ENCODE results near the gene RALGAPA1. TPM values are rescaled to one million over a fixed set of nuclear protein-coding genes. Genes with fewer than 3 reads are reported as not detected.
"Not testable (repeated sequence)": the region's sequence is repeated elsewhere in the genome, so short reads cannot be mapped to it uniquely, and the experiment has no call there.

RALGAPA1 gene
- total and polyA plus RNA-seq, 4 donors, result 4.6 to 38.7 (median 13.4) TPM

- no peaks in the 10 kb centered on the region for H3K4me1 ChIP-seq (ENCODE audit: control insufficient read depth in 4 of 4, insufficient read depth in 4 of 4, low read length in 3 of 4)
- H3K36me3 ChIP-seq (ENCODE audit: control insufficient read depth in 4 of 4, insufficient read depth in 3 of 4, low read depth in 1 of 4, low read length in 3 of 4), result peaks cover 0 to 14% (median 3%) of the 10 kb centered on the region in 4 donors
- no peak overlapping the region for H3K27ac ChIP-seq (ENCODE audit: low read depth in 1 of 2, low read length in 2 of 2)
- no peaks in the 10 kb centered on the region for H3K27me3 ChIP-seq (ENCODE audit: control insufficient read depth in 4 of 4, insufficient read depth in 4 of 4, low read length in 3 of 4)
- no peak for DNase-seq (ENCODE audit: low spot score)
- H3K9me3 ChIP-seq (ENCODE audit: control insufficient read depth in 4 of 4, low read length in 3 of 4), result no peaks in the 10 kb centered on the region
- no peak for TF ChIP-seq SP1 (IDR thresholded peaks at IDR 0.05)
- TF ChIP-seq FOXA1 (IDR thresholded peaks at IDR 0.05), result no peak
- no peak for TF ChIP-seq RXRA (IDR thresholded peaks at IDR 0.05)
- TF ChIP-seq EGR1 (IDR thresholded peaks at IDR 0.05; ENCODE audit: low read depth in 2 of 2), result no peak
- TF ChIP-seq, protein P1, sequence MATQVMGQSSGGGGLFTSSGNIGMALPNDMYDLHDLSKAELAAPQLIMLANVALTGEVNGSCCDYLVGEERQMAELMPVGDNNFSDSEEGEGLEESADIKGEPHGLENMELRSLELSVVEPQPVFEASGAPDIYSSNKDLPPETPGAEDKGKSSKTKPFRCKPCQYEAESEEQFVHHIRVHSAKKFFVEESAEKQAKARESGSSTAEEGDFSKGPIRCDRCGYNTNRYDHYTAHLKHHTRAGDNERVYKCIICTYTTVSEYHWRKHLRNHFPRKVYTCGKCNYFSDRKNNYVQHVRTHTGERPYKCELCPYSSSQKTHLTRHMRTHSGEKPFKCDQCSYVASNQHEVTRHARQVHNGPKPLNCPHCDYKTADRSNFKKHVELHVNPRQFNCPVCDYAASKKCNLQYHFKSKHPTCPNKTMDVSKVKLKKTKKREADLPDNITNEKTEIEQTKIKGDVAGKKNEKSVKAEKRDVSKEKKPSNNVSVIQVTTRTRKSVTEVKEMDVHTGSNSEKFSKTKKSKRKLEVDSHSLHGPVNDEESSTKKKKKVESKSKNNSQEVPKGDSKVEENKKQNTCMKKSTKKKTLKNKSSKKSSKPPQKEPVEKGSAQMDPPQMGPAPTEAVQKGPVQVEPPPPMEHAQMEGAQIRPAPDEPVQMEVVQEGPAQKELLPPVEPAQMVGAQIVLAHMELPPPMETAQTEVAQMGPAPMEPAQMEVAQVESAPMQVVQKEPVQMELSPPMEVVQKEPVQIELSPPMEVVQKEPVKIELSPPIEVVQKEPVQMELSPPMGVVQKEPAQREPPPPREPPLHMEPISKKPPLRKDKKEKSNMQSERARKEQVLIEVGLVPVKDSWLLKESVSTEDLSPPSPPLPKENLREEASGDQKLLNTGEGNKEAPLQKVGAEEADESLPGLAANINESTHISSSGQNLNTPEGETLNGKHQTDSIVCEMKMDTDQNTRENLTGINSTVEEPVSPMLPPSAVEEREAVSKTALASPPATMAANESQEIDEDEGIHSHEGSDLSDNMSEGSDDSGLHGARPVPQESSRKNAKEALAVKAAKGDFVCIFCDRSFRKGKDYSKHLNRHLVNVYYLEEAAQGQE (IDR thresholded peaks at IDR 0.05), result no peak
- no peak for TF ChIP-seq HNF4G (IDR thresholded peaks at IDR 0.05)
- no peak for TF ChIP-seq GABPA (IDR thresholded peaks at IDR 0.05 in 1 of 2, conservative IDR thresholded peaks at IDR 0.05 in 1 of 2)
- TF ChIP-seq, protein P2, sequence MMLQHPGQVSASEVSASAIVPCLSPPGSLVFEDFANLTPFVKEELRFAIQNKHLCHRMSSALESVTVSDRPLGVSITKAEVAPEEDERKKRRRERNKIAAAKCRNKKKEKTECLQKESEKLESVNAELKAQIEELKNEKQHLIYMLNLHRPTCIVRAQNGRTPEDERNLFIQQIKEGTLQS (IDR thresholded peaks at IDR 0.05), result no peak
- TF ChIP-seq JUND (IDR thresholded peaks at IDR 0.05), result no peak
- no peak for TF ChIP-seq NR2F2 (IDR thresholded peaks at IDR 0.05)
- TF ChIP-seq RAD21 (IDR thresholded peaks at IDR 0.05), result no peak
- TF ChIP-seq CTCF (IDR thresholded peaks at IDR 0.05; ENCODE audit: low read depth, low read length, missing input control), result no peak
- TF ChIP-seq, protein P3, sequence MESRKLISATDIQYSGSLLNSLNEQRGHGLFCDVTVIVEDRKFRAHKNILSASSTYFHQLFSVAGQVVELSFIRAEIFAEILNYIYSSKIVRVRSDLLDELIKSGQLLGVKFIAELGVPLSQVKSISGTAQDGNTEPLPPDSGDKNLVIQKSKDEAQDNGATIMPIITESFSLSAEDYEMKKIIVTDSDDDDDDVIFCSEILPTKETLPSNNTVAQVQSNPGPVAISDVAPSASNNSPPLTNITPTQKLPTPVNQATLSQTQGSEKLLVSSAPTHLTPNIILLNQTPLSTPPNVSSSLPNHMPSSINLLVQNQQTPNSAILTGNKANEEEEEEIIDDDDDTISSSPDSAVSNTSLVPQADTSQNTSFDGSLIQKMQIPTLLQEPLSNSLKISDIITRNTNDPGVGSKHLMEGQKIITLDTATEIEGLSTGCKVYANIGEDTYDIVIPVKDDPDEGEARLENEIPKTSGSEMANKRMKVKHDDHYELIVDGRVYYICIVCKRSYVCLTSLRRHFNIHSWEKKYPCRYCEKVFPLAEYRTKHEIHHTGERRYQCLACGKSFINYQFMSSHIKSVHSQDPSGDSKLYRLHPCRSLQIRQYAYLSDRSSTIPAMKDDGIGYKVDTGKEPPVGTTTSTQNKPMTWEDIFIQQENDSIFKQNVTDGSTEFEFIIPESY (IDR thresholded peaks at IDR 0.05), result no peak
- TF ChIP-seq YY1 (IDR thresholded peaks at IDR 0.05), result no peak
- TF ChIP-seq TAF1 (conservative IDR thresholded peaks at IDR 0.05), result no peak
- TF ChIP-seq, protein P4, sequence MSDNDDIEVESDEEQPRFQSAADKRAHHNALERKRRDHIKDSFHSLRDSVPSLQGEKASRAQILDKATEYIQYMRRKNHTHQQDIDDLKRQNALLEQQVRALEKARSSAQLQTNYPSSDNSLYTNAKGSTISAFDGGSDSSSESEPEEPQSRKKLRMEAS (IDR thresholded peaks at IDR 0.05), result no peak
- TF ChIP-seq HNF4A (conservative IDR thresholded peaks at IDR 0.05), result no peak
- TF ChIP-seq FOXA2 (IDR thresholded peaks at IDR 0.05), result no peak
- H3K9ac ChIP-seq (ENCODE audit: low read depth in 1 of 2, low read length in 2 of 2), result no peak overlapping the region
- WGBS, result 100% methylated on average over 1 of the region's 1 CpG
- no peak overlapping the region for H3K4me3 ChIP-seq (ENCODE audit: low read depth in 1 of 3, low read length in 3 of 3)
These were observed 68.9 kb downstream of the RALGAPA1 start for GRCh38 chr14:35740215-35740614.

GRCh38 chr14:35735163-35735562 lies 73.9 kb downstream of the RALGAPA1 start:
- not testable (repeated sequence) for H3K4me1 ChIP-seq (ENCODE audit: control insufficient read depth in 4 of 4, insufficient read depth in 4 of 4, low read length in 3 of 4); H3K4me3 ChIP-seq (ENCODE audit: low read depth in 1 of 3, low read length in 3 of 3); H3K9me3 ChIP-seq (ENCODE audit: control insufficient read depth in 4 of 4, low read length in 3 of 4); DNase-seq (ENCODE audit: low spot score); H3K36me3 ChIP-seq (ENCODE audit: control insufficient read depth in 4 of 4, insufficient read depth in 3 of 4, low read depth in 1 of 4, low read length in 3 of 4); H3K27me3 ChIP-seq (ENCODE audit: control insufficient read depth in 4 of 4, insufficient read depth in 4 of 4, low read length in 3 of 4); H3K27ac ChIP-seq (ENCODE audit: low read depth in 1 of 2, low read length in 2 of 2); H3K9ac ChIP-seq (ENCODE audit: low read depth in 1 of 2, low read length in 2 of 2)
- WGBS, result 89% methylated on average over 3 of the region's 3 CpGs

DNA sequence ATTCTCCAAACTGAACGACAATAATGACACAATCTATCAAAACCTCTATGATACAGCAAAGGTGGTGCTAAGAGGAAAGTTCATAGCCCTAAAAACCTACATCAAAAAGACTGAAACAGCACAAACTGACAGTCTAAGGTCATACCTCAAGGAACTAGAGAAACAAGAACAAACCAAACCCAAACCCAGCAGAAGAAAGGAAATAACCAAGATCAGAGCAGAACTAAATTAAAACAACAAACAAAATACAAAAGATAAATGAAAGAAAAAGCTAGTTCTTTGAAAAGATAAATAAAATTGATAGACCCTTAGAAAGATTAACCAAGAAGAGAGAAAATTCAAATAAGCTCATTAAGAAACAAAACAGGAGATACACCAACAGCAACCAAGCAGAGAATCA lies 75.6 kb downstream of the RALGAPA1 start:
- not testable (repeated sequence) for H3K4me3 ChIP-seq (ENCODE audit: low read depth in 1 of 3, low read length in 3 of 3); H3K4me1 ChIP-seq (ENCODE audit: control insufficient read depth in 4 of 4, insufficient read depth in 4 of 4, low read length in 3 of 4); H3K9ac ChIP-seq (ENCODE audit: low read depth in 1 of 2, low read length in 2 of 2); H3K27ac ChIP-seq (ENCODE audit: low read depth in 1 of 2, low read length in 2 of 2); DNase-seq (ENCODE audit: low spot score); H3K9me3 ChIP-seq (ENCODE audit: control insufficient read depth in 4 of 4, low read length in 3 of 4); H3K27me3 ChIP-seq (ENCODE audit: control insufficient read depth in 4 of 4, insufficient read depth in 4 of 4, low read length in 3 of 4); H3K36me3 ChIP-seq (ENCODE audit: control insufficient read depth in 4 of 4, insufficient read depth in 3 of 4, low read depth in 1 of 4, low read length in 3 of 4)
- WGBS, result 94% methylated on average over 1 of the region's 1 CpG
